Neural cell (in vitro differentiated cells): ENCODE results near the gene GNAS.

Experiments
- CTCF ChIP-seq: fragments of 450-650 bp; IDR thresholded peaks from 2 replicates; pipeline ENCODE4 v1.5.1; 2014; ENCODE audit warnings: antibody characterized with exemption, mild to moderate bottlenecking, moderate library complexity; ENCODE audit not compliant: poor library complexity, severe bottlenecking
- EP300 ChIP-seq: fragments of 450-650 bp; conservative IDR thresholded peaks from 2 replicates; pipeline ENCODE4 v1.6.1; 2014; ENCODE audit warnings: antibody characterized with exemption, mild to moderate bottlenecking, moderate library complexity; ENCODE audit not compliant: poor library complexity, severe bottlenecking
- EZH2 ChIP-seq: fragments of 200-600, 300-800 bp; shearing (Covaris generic), sonication (generic); IDR thresholded peaks from 2 replicates; pipeline ENCODE4 v1.6.1; 2014; ENCODE audit warnings: antibody characterized with exemption, low read length, borderline replicate concordance, mild to moderate bottlenecking; ENCODE audit not compliant: insufficient read depth, poor library complexity, severe bottlenecking
- MXI1 ChIP-seq: fragments of 450-650 bp; conservative IDR thresholded peaks from 2 replicates; pipeline ENCODE4 v1.6.1; 2014; ENCODE audit warnings: antibody characterized with exemption, mild to moderate bottlenecking; ENCODE audit not compliant: poor library complexity, severe bottlenecking
- POLR2AphosphoS5 ChIP-seq: IDR thresholded peaks from 2 replicates; pipeline ENCODE4 v1.6.1; 2012
- RAD21 ChIP-seq: fragments of 450-650 bp; conservative IDR thresholded peaks from 2 replicates; pipeline ENCODE4 v1.6.1; 2014; ENCODE audit warnings: antibody characterized with exemption, mild to moderate bottlenecking, moderate library complexity
- REST ChIP-seq: IDR thresholded peaks from 2 replicates; pipeline ENCODE4 v1.6.1; 2012; ENCODE audit warnings: borderline replicate concordance
- SMC3 ChIP-seq: fragments of 450-650 bp; conservative IDR thresholded peaks from 2 replicates; pipeline ENCODE4 v1.6.1; 2014; ENCODE audit warnings: antibody characterized with exemption, mild to moderate bottlenecking, moderate library complexity; ENCODE audit not compliant: poor library complexity
- TAF1 ChIP-seq: IDR thresholded peaks from 2 replicates; pipeline ENCODE4 v1.6.1; 2012; ENCODE audit warnings: low read depth

GRCh38 chr20:58911309-58911708, 58.8 kb downstream of the GNAS start:
- TF ChIP-seq REST (no peak), POLR2AphosphoS5 (no peak), MXI1 (no peak), CTCF (no peak), EP300 (no peak), SMC3 (no peak), EZH2 (no peak), RAD21 (no peak), TAF1 (no peak)
